Neural progenitor cell (in vitro differentiated cells): ENCODE results near the gene TRAPPC5. TPM values are rescaled to one million over a fixed set of nuclear protein-coding genes. Genes with fewer than 3 reads are reported as not detected.

ENCODE experiments used
- DNase-seq: peaks from one replicate; pipeline ENCODE4 v3.0.0-alpha.2; 2016; ENCODE audit warnings: low spot score
- H2AFZ ChIP-seq: fragments of 200-600 bp; sonication (generic); replicated peaks from 2 replicates; pipeline ENCODE4 v1.6.1; 2016; ENCODE audit warnings: antibody characterized with exemption
- H3F3A ChIP-seq: fragments of 200-600 bp; sonication (generic); 2 replicates; pipeline ENCODE4 v1.6.1; 2016; ENCODE audit warnings: antibody characterized with exemption, low read depth
- H3K27ac ChIP-seq: fragments of 200-600 bp; sonication (generic); 2 replicates; pipeline ENCODE4 v1.5.1; 2016; ENCODE audit warnings: mild to moderate bottlenecking
- H3K27me3 ChIP-seq: fragments of 200-600 bp; sonication (generic); 2 replicates; pipeline ENCODE4 v1.6.1; 2016; ENCODE audit warnings: mild to moderate bottlenecking, moderate library complexity
- H3K36me3 ChIP-seq: fragments of 200-600 bp; sonication (generic); 2 replicates; pipeline ENCODE4 v1.5.1; 2016
- H3K4me1 ChIP-seq: fragments of 200-600 bp; sonication (generic); 2 replicates; pipeline ENCODE4 v1.6.1; 2016; ENCODE audit warnings: mixed run types
- H3K4me2 ChIP-seq: fragments of 200-600 bp; sonication (generic); 2 replicates; pipeline ENCODE4 v1.6.1; 2016
- H3K4me3 ChIP-seq: fragments of 200-600 bp; sonication (generic); 2 replicates; pipeline ENCODE4 v1.5.1; 2016
- H3K79me2 ChIP-seq: fragments of 200-600 bp; sonication (generic); 2 replicates; pipeline ENCODE4 v1.6.1; 2016; ENCODE audit warnings: low read depth
- H3K9ac ChIP-seq: fragments of 200-600 bp; sonication (generic); 2 replicates; pipeline ENCODE4 v1.6.1; 2016
- H3K9me3 ChIP-seq: fragments of 200-600 bp; sonication (generic); 2 replicates; pipeline ENCODE4 v1.5.1; 2016; ENCODE audit warnings: low read depth
- H4K20me1 ChIP-seq: fragments of 200-600 bp; sonication (generic); 2 replicates; pipeline ENCODE4 v1.6.1; 2016; ENCODE audit warnings: low read depth
- H3K27ac Mint-ChIP-seq: 3 replicates; pipeline ENCODE4 v1.8.0; 2021; ENCODE audit warnings: mixed read lengths
- H3K27me3 Mint-ChIP-seq: 2 replicates; pipeline ENCODE4 v1.8.0; 2022; ENCODE audit warnings: low read depth, mild to moderate bottlenecking, inconsistent platforms, moderate library complexity, mixed read lengths; ENCODE audit not compliant: insufficient read depth
- H3K36me3 Mint-ChIP-seq: 3 replicates; pipeline ENCODE4 v1.8.0; 2021; ENCODE audit warnings: mixed read lengths
- H3K4me1 Mint-ChIP-seq: 3 replicates; pipeline ENCODE4 v1.8.0; 2021; ENCODE audit warnings: mixed read lengths
- H3K4me3 Mint-ChIP-seq: 3 replicates; pipeline ENCODE4 v1.8.0; 2021; ENCODE audit warnings: mild to moderate bottlenecking, moderate library complexity, mixed read lengths
- H3K9me3 Mint-ChIP-seq: 3 replicates; pipeline ENCODE4 v1.8.0; 2020; ENCODE audit warnings: mixed read lengths
- EZH2 ChIP-seq: fragments of 200-600 bp; sonication (generic); IDR thresholded peaks from 2 replicates; pipeline ENCODE4 v1.6.1; 2017; ENCODE audit warnings: antibody characterized with exemption, mild to moderate bottlenecking, moderate library complexity
- EZH2phosphoT487 ChIP-seq: fragments of 200-600 bp; sonication (generic); IDR thresholded peaks from 2 replicates; pipeline ENCODE4 v1.6.1; 2017; ENCODE audit warnings: antibody characterized with exemption
- total RNA-seq: library from RNA; depleted of rRNA; stranded (reverse); fragments of >200 nt; gene quantifications from 2 replicates; pipeline ENCODE4 v1.2.3, GENCODE V29; 2015; ENCODE audit warnings: low replicate concordance
- TF ChIP-seq, protein P1 (sequence below): fragments of 200-600 bp; sonication (generic); IDR thresholded peaks from 2 replicates; pipeline ENCODE4 v1.5.1; 2017; ENCODE audit warnings: antibody characterized with exemption, mild to moderate bottlenecking

Gene TRAPPC5
- total RNA-seq, 1 donor from 2014 or later, result 24.4 TPM

DNA sequence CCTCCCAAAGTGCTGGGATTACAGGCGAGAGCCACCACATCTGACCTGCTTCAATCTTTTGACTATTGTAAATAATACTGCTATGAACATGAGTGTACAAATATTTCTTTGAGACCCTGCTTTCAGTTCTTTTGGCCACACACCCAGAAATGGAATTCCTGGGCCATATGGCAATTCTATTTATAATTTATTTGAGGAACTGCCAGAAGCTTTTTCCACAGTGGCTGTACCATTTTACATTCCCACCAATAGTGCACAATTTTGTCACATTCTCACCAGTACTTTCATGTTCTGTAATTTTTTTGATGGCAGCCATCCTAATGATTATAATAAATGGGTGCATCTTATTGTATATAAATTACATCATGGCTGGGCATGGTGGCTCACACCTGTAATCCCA lies 35.0 kb downstream of the TRAPPC5 start:
- Histone ChIP-seq H3K27me3 (no peaks in the 10 kb centered on the region), H3F3A (no peaks in the 10 kb centered on the region), H3K79me2 (no peaks in the 10 kb centered on the region), H3K9ac (no peak overlapping the region), H3K4me2 (no peak overlapping the region), H3K27ac (no peak overlapping the region), H3K36me3 (no peaks in the 10 kb centered on the region), H4K20me1 (no peaks in the 10 kb centered on the region), H3K9me3 (no peaks in the 10 kb centered on the region), H3K4me1 (no peaks in the 10 kb centered on the region), H2AFZ (no peak overlapping the region), H3K4me3 (no peak overlapping the region)
- no peak for TF ChIP-seq EZH2phosphoT487
- TF ChIP-seq EZH2, result no peak
- TF ChIP-seq, protein P1, sequence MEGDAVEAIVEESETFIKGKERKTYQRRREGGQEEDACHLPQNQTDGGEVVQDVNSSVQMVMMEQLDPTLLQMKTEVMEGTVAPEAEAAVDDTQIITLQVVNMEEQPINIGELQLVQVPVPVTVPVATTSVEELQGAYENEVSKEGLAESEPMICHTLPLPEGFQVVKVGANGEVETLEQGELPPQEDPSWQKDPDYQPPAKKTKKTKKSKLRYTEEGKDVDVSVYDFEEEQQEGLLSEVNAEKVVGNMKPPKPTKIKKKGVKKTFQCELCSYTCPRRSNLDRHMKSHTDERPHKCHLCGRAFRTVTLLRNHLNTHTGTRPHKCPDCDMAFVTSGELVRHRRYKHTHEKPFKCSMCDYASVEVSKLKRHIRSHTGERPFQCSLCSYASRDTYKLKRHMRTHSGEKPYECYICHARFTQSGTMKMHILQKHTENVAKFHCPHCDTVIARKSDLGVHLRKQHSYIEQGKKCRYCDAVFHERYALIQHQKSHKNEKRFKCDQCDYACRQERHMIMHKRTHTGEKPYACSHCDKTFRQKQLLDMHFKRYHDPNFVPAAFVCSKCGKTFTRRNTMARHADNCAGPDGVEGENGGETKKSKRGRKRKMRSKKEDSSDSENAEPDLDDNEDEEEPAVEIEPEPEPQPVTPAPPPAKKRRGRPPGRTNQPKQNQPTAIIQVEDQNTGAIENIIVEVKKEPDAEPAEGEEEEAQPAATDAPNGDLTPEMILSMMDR, result no peak
- Mint-ChIP-seq H3K4me1 (peaks cover 3% of the 10 kb centered on the region), H3K27me3 (peaks cover 7% of the 10 kb centered on the region), H3K36me3 (no peaks in the 10 kb centered on the region), H3K4me3 (no peak overlapping the region), H3K9me3 (no peaks in the 10 kb centered on the region), H3K27ac (no peak overlapping the region)
- no peak for DNase-seq

DNA sequence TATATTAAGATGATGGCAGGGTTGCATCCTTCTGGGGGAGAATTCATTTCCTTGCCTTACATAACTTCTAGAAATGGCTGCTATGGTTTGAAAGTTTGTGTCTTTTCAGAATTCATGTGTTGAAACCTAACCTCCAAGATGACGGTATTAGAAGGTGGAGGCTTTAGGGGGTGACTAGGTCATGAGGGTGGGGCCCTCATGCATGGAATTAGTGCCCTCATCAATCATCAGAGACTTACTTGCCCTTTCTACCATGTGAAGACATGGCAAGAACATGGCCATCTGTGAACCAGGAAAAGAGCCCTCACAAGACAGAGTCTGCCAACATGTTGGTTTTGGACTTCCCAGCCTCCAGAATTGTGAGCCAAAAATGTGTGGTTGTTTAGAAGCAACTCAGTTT lies 36.1 kb downstream of the TRAPPC5 start:
- no peaks in the 10 kb centered on the region for H3F3A ChIP-seq
- no peak overlapping the region for H3K4me3 Mint-ChIP-seq
- no peak overlapping the region for H3K4me3 ChIP-seq
- H3K36me3 ChIP-seq, result no peaks in the 10 kb centered on the region
- no peaks in the 10 kb centered on the region for H3K27me3 ChIP-seq
- H2AFZ ChIP-seq, result no peak overlapping the region
- no peak overlapping the region for H3K9ac ChIP-seq
- no peak overlapping the region for H3K27ac ChIP-seq
- H3K4me2 ChIP-seq, result no peak overlapping the region
- no peaks in the 10 kb centered on the region for H3K9me3 Mint-ChIP-seq
- no peaks in the 10 kb centered on the region for H3K36me3 Mint-ChIP-seq
- H3K79me2 ChIP-seq, result no peaks in the 10 kb centered on the region
- no peaks in the 10 kb centered on the region for H4K20me1 ChIP-seq
- TF ChIP-seq EZH2phosphoT487 (no peak), EZH2 (no peak)
- TF ChIP-seq, protein P1, result no peak
- no peaks in the 10 kb centered on the region for H3K9me3 ChIP-seq
- no peak overlapping the region for H3K27ac Mint-ChIP-seq
- H3K4me1 Mint-ChIP-seq, result peaks cover 3% of the 10 kb centered on the region
- peaks cover 9% of the 10 kb centered on the region for H3K27me3 Mint-ChIP-seq
- no peaks in the 10 kb centered on the region for H3K4me1 ChIP-seq
- no peak for DNase-seq

DNA sequence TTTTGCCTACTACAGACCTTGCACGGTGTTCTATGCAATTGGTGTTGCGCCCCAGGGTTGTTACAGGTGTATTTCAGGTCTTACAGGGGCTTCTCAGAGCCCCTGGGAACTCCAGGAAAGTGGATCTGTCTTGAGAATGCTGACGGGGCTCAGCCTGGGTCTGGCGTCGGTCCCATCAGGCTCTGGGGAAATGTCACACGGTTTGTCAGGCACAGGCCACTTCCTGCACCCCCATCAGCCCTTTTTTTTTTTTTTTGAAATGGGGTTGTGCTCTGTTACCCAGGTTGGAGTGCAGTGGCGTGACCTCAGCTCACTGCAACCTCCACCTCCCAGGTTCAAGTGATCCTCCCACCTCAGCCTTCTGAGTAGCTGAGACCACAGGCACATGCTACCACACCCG lies 38.0 kb downstream of the TRAPPC5 start:
- no peaks in the 10 kb centered on the region for H3K79me2 ChIP-seq
- TF ChIP-seq EZH2, result no peak
- TF ChIP-seq EZH2phosphoT487, result no peak
- TF ChIP-seq, protein P1, result no peak
- H3K4me2 ChIP-seq, result no peak overlapping the region
- Mint-ChIP-seq H3K27ac (no peak overlapping the region), H3K4me3 (no peak overlapping the region), H3K4me1 (peaks cover 3% of the 10 kb centered on the region), H3K9me3 (peaks cover 2% of the 10 kb centered on the region), H3K27me3 (peaks cover 7% of the 10 kb centered on the region), H3K36me3 (no peaks in the 10 kb centered on the region)
- no peaks in the 10 kb centered on the region for H3K36me3 ChIP-seq
- H3K27ac ChIP-seq, result no peak overlapping the region
- no peak overlapping the region for H3K4me3 ChIP-seq
- H3K9ac ChIP-seq, result no peak overlapping the region
- H4K20me1 ChIP-seq, result no peaks in the 10 kb centered on the region
- DNase-seq, result no peak
- H3K9me3 ChIP-seq, result no peaks in the 10 kb centered on the region
- no peaks in the 10 kb centered on the region for H3F3A ChIP-seq
- no peaks in the 10 kb centered on the region for H3K4me1 ChIP-seq
- no peak overlapping the region for H2AFZ ChIP-seq
- H3K27me3 ChIP-seq, result no peaks in the 10 kb centered on the region

DNA sequence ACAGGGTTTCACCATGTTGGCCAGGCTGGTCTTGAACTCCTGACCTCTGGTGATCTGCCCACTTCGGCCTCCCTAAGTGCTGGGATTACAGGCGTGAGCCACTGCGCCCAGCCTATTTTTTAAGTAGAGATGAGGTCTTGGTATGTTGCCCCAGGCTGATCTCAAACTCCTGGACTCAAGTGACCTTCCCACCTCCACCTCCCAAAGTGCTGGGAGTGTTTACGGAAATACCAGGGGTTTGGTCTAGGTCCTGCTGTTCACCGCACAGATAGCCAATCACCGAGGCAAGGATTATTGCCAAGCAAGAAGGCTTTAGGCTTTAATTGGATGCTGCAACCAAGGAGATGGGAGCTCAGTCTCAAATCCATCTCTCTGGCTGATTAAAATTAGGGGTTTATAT lies 39.7 kb downstream of the TRAPPC5 start:
- Histone ChIP-seq H3K4me1 (no peaks in the 10 kb centered on the region), H3K36me3 (no peaks in the 10 kb centered on the region), H3K4me2 (no peak overlapping the region), H3K9ac (no peak overlapping the region), H3K27ac (no peak overlapping the region), H2AFZ (no peak overlapping the region), H3K79me2 (no peaks in the 10 kb centered on the region), H3K27me3 (peaks cover 8% of the 10 kb centered on the region), H3K4me3 (no peak overlapping the region), H4K20me1 (no peaks in the 10 kb centered on the region), H3K9me3 (no peaks in the 10 kb centered on the region), H3F3A (no peaks in the 10 kb centered on the region)
- Mint-ChIP-seq H3K27me3 (peaks cover 12% of the 10 kb centered on the region), H3K27ac (no peak overlapping the region), H3K4me1 (peaks cover 3% of the 10 kb centered on the region), H3K36me3 (no peaks in the 10 kb centered on the region), H3K4me3 (no peak overlapping the region), H3K9me3 (peaks cover 2% of the 10 kb centered on the region)
- no peak for DNase-seq
- TF ChIP-seq EZH2 (no peak), EZH2phosphoT487 (no peak)
- TF ChIP-seq, protein P1, result no peak
